Amygdala (tissue), 56 donors: ENCODE data around the gene COL6A1.

Source experiments
- DNase-seq, 56 donors: peaks; one replicate each; lab custom pipeline; 2025; lab: John Stamatoyannopoulos, UW

COL6A1 gene

GRCh38 chr21:45979651-45980050, 1.9 kb upstream of the COL6A1 start:
- no peak for DNase-seq

- no peak for DNase-seq
Measured at GRCh38 chr21:45980271-45980670, 1.3 kb upstream of the COL6A1 start.

GRCh38 chr21:45980697-45981096, 873 bp upstream of the COL6A1 start:
- DNase-seq: no peak

DNA sequence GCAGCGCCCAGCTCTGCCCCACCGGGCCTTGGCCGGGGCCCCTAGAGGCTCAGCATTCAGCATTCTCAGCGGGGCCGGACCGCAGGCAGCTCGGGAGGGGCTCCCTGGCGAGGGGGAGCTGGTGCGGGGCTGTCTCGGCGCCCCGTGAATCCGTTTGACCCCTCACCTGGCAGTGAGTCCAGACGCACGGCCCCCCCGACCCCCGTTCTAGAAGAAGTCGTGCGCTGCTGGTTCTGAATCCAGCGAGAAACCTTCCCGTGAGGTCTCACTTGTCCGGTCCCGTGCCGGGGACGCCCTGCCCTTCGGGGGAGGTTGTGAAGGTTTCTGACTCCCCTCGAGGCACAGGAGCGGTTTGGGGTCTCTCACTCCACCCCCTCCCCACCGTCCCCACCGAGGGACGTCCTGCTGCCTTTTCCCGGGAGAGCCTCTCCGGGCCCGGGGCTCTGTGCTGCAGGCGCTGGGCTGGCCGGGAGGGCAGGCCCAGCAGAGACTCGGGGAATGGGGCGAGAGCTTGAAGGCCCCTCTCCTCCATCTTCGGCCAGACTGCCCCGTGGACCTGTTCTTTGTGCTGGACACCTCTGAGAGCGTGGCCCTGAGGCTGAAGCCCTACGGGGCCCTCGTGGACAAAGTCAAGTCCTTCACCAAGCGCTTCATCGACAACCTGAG, 655 bp downstream of the COL6A1 start:
- DNase-seq: no peak

DNA sequence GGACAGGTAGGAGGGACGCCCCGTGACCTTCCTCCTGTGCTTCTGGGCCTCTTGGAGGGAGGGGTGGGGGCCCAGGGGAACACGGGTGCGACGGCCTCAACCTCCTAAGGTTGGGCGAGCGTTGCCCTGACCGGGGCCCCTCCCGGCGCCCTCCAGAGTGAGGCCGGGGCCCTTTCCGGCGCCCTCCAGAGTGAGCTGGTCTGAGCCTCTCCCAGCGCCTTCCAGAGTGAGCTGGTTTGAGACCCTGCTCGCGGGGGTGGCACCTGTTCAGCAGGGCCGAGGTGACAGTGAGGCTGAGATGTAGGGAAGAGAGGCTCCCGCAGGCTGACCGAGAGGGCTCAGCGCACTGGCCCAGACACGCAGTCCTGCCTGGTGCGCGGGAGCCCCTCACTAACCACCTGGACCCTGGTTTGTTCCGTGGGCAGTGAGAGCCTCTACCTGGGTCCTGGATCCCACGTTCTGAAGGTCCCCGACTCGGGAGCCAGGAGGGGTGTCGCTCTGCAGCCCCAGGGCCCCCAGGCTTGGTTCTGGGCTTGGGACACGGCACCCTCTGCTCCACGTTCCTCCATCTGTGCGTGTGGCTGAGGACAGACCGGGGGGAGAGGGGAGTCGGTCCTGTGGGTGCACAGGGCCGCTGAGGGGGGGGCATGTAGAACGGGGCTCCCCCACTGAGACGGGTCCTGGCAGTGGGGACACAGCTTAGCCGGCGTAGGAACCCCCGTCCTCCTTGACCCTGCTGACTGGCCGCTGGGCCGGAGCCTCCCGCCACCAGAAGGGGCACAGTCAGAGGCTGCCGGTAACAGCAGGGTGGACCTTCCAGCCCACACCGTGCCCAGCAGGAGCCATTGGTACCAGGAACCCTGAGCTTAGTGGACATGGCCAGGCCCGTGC, 1.4 kb downstream of the COL6A1 start:
- no peak for DNase-seq

GRCh38 chr21:45983649-45983965, 2.0 kb downstream of the COL6A1 start:
- DNase-seq: no peak

- DNase-seq: no peak
Measured at GRCh38 chr21:45983981-45984551, 2.5 kb downstream of the COL6A1 start.

- no peak for DNase-seq
Measured at GRCh38 chr21:45984584-45985095, 3.1 kb downstream of the COL6A1 start.

GRCh38 chr21:45985471-45986315, 4.1 kb downstream of the COL6A1 start:
- no peak for DNase-seq

GRCh38 chr21:45986316-45987051, 4.9 kb downstream of the COL6A1 start:
- no peak for DNase-seq

- DNase-seq: no peak
Measured at GRCh38 chr21:45987121-45987711, 5.6 kb downstream of the COL6A1 start.

DNA sequence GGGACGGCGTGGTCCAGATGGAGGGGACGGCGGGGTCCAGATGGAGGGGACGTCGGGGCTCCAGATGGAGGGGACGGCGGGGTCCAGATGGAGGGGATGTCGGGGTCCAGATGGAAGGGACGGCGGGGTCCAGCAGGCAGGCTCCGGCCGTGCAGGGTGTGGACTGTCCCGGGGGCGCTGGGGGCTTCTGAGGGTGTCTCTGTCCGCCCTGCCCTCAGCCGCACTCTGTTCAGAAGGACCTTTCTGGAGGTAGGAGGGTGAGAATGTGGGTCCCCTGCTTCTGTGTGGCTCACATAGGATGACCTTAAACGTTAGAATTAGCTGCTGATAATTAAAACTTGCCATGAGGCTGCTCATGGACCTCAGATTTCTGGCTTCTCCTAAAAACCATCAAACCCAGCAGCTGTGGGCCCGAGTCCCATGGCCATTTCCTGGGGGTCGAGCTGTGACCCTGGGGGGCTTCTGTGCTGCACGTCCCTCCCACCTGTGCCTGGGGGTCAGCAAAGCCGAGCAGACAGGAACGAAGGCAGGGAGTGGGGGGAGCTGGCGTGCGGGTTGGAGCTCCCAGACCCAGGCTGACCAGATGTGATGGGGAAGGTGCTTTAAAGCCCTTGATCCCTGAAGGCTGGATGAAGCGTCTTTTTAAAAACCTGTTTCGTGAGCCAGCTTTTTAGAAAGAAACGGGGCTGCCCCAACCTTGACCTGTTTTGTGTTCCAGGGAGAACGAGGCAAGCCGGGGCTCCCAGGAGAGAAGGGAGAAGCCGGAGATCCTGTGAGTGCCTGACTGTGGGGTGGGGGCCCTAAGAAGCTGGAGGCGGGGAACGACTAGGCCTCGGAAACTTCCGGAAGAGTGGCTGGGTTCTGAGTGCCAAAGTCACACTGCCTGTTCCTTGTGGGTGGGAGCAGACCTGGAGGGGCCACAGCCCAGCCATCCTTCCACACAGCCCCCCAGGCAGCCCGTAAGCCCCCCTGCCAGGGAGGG, 7.1 kb downstream of the COL6A1 start:
- DNase-seq: no peak

DNA sequence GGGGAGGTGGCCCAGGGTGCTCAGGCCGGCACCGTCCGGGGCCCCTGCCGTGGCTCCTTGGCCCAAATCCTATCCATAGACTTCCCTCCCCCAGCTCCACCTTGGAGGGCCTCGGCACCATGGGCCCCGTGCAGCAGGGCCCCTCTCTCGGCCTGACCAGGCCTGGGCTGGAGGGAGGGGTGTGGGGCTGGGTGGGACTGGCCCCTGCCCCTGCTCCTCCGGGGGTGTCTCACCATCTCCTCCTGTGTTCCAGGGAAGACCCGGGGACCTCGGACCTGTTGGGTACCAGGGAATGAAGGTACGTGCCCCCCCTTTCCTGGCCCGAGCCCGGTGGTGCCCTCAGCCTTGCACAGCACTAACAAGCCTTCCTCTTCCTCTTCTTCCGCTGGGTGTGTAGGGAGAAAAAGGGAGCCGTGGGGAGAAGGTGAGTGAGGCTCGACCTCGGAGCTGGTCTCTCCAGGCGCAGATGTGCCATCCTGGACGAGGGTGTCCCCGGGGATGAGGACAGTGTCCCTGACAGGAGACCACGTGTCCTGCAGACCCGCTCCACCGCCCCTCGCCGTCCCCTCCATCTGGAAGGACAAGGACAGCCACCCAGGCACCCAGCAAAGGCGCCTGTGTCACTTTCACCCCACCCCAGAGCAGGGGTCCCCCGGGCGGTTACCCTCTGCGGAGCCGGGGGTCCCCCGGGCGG, 7.9 kb downstream of the COL6A1 start:
- no peak for DNase-seq

GRCh38 chr21:45990049-45990711, 8.6 kb downstream of the COL6A1 start:
- no peak for DNase-seq

- DNase-seq: no peak
Measured at GRCh38 chr21:45990741-45991605, 9.4 kb downstream of the COL6A1 start.
